GM23338 (cell line): ENCODE measurements around the gene DAZAP1. TPM values are rescaled to one million over a fixed set of nuclear protein-coding genes. Genes with fewer than 3 reads are reported as not detected.

Experiments used
- ATAC-seq: fragments of 200-7000 bp; cut with Tn5 transposase; 3 replicates; pipeline ENCODE4 v1.9.1; 2020
- DNase-seq: peaks from one replicate; pipeline ENCODE4 v3.0.0-alpha.2; 2015; ENCODE audit warnings: low spot score
- H2AFZ ChIP-seq: fragments of 200-600 bp; sonication (generic); 2 replicates; pipeline ENCODE4 v1.8.0; 2016; ENCODE audit warnings: antibody characterized with exemption, mild to moderate bottlenecking, moderate library complexity
- H3F3A ChIP-seq: fragments of 200-600 bp; sonication (generic); replicated peaks from 2 replicates; pipeline ENCODE4 v1.8.0; 2017; ENCODE audit warnings: antibody characterized with exemption, mixed run types, low read depth
- H3K27ac ChIP-seq: fragments of 200-600 bp; sonication (generic); 2 replicates; pipeline ENCODE4 v1.6.1; 2016; ENCODE audit warnings: low read depth
- H3K27me3 ChIP-seq: fragments of 200-600 bp; sonication (generic); 2 replicates; pipeline ENCODE4 v1.8.0; 2016; ENCODE audit warnings: mild to moderate bottlenecking, mixed run types, moderate library complexity; ENCODE audit not compliant: insufficient read depth
- H3K36me3 ChIP-seq: fragments of 200-600 bp; sonication (generic); 2 replicates; pipeline ENCODE4 v1.8.0; 2016; ENCODE audit warnings: mild to moderate bottlenecking; ENCODE audit not compliant: insufficient read depth
- H3K4me1 ChIP-seq: fragments of 200-600 bp; sonication (generic); 2 replicates; pipeline ENCODE4 v1.8.0; 2016; ENCODE audit warnings: mild to moderate bottlenecking, moderate library complexity; ENCODE audit not compliant: insufficient read depth
- H3K4me2 ChIP-seq: fragments of 200-600 bp; sonication (generic); 2 replicates; pipeline ENCODE4 v1.7.1; 2017; ENCODE audit warnings: mixed run types
- H3K4me3 ChIP-seq: fragments of 200-600 bp; sonication (generic); 2 replicates; pipeline ENCODE4 v1.6.1; 2016; ENCODE audit warnings: mixed run types
- H3K79me2 ChIP-seq: fragments of 200-600 bp; sonication (generic); replicated peaks from 2 replicates; pipeline ENCODE4 v1.8.0; 2017; ENCODE audit warnings: mild to moderate bottlenecking; ENCODE audit not compliant: insufficient read depth
- H3K9me2 ChIP-seq: fragments of 200-600 bp; sonication (generic); 2 replicates; pipeline ENCODE4 v1.8.0; 2017; ENCODE audit not compliant: insufficient read depth
- H4K20me1 ChIP-seq: fragments of 200-600 bp; sonication (generic); replicated peaks from 2 replicates; pipeline ENCODE4 v1.8.0; 2017; ENCODE audit warnings: mild to moderate bottlenecking; ENCODE audit not compliant: insufficient read depth
- H3K27ac Mint-ChIP-seq: 2 replicates; pipeline ENCODE4 v1.8.0; 2020; ENCODE audit warnings: inconsistent platforms, mild to moderate bottlenecking, moderate library complexity, mixed read lengths
- H3K27me3 Mint-ChIP-seq: 3 replicates; pipeline ENCODE4 v1.8.0; 2022; ENCODE audit warnings: low read depth, mild to moderate bottlenecking, moderate library complexity, mixed read lengths, inconsistent platforms; ENCODE audit not compliant: insufficient read depth, poor library complexity
- H3K36me3 Mint-ChIP-seq: 3 replicates; pipeline ENCODE4 v1.8.0; 2021; ENCODE audit warnings: low read depth, mild to moderate bottlenecking, inconsistent platforms, moderate library complexity, mixed read lengths
- H3K4me1 Mint-ChIP-seq: 3 replicates; pipeline ENCODE4 v1.8.0; 2020; ENCODE audit warnings: mild to moderate bottlenecking, inconsistent platforms, mixed read lengths
- H3K4me3 Mint-ChIP-seq: 3 replicates; pipeline ENCODE4 v1.8.0; 2021; ENCODE audit warnings: moderate library complexity, mild to moderate bottlenecking, inconsistent platforms, mixed read lengths
- H3K9me3 Mint-ChIP-seq: 3 replicates; pipeline ENCODE4 v1.8.0; 2020; ENCODE audit warnings: moderate library complexity, mild to moderate bottlenecking, inconsistent platforms, mixed read lengths
- CREB1 ChIP-seq: fragments of 250-450 bp; sonication (Bioruptor Pico); IDR thresholded peaks from 2 replicates; pipeline ENCODE4 v1.5.0; 2020; ENCODE audit warnings: low read depth, mild to moderate bottlenecking, moderate library complexity
- ETS1 ChIP-seq: IDR thresholded peaks from 2 replicates; pipeline ENCODE4 v1.6.1; 2016; ENCODE audit warnings: antibody characterized with exemption
- EZH2 ChIP-seq: fragments of 200-600 bp; sonication (generic); IDR thresholded peaks from one replicate; pipeline ENCODE4 v1.8.0; 2017; ENCODE audit warnings: antibody characterized with exemption, mild to moderate bottlenecking, low read depth; ENCODE audit not compliant: unreplicated experiment
- EZH2phosphoT487 ChIP-seq: fragments of 200-600 bp; sonication (generic); IDR thresholded peaks from one replicate; pipeline ENCODE4 v1.8.1; 2018; ENCODE audit warnings: antibody characterized with exemption; ENCODE audit not compliant: unreplicated experiment
- JUNB ChIP-seq: IDR thresholded peaks from one replicate; pipeline ENCODE4 v1.6.1; 2016; ENCODE audit warnings: antibody characterized with exemption; ENCODE audit not compliant: unreplicated experiment
- POLR2AphosphoS5 ChIP-seq: IDR thresholded peaks from 2 replicates; pipeline ENCODE4 v1.6.1; 2016; ENCODE audit warnings: antibody characterized with exemption, low read depth
- ZNF114 ChIP-seq: fragments of 250-450 bp; sonication (Bioruptor Pico); IDR thresholded peaks from 2 replicates; pipeline ENCODE4 v1.5.0; 2020; ENCODE audit warnings: mild to moderate bottlenecking, moderate library complexity
- ZNF331 ChIP-seq: fragments of 250-450 bp; sonication (Bioruptor Pico); IDR thresholded peaks from 2 replicates; pipeline ENCODE4 v1.5.0; 2020; ENCODE audit warnings: low read depth, mild to moderate bottlenecking, moderate library complexity
- ZNF462 ChIP-seq: fragments of 250-450 bp; sonication (Bioruptor Pico); IDR thresholded peaks from 2 replicates; pipeline ENCODE4 v1.5.0; 2020; ENCODE audit warnings: mild to moderate bottlenecking, moderate library complexity
- polyA plus RNA-seq: library from polyadenylated mRNA; unstranded; fragments of >200 nt; fragmentation: Nextera tagmentation; extraction: Ambion mirVana; gene quantifications from 2 replicates; pipeline ENCODE4 v1.2.1, GENCODE V29; 2016
- total RNA-seq: library from RNA; depleted of rRNA; stranded (reverse); fragments of >200 nt; shearing (Covaris generic); gene quantifications from 2 replicates; pipeline ENCODE4 v1.2.3, GENCODE V29; 2014
- TF ChIP-seq, protein P1 (sequence below), 2 experiments: fragments of 200-600 bp in 1 of 2; sonication (generic) in 1 of 2; conservative IDR thresholded peaks; 2 replicates each; pipeline versions ENCODE4 v1.5.1 to v1.6.1; 2016 to 2017; ENCODE audit warnings: antibody characterized with exemption in 2 of 2, low read depth in 2 of 2, mild to moderate bottlenecking in 2 of 2, moderate library complexity in 1 of 2

Gene DAZAP1
- total and polyA plus RNA-seq, 2 experiments from 2014 or later = 44.1 to 194 TPM

- ATAC-seq (no peak), DNase-seq (no peak)
- no peaks in the 10 kb centered on the region for H3K9me2 ChIP-seq
- peak overlapping the region; percentile 26; the same call in 1 of the 2 replicates for H3K27ac ChIP-seq
- H3K4me3 ChIP-seq = no peak overlapping the region
- H4K20me1 ChIP-seq = peaks cover 56% of the 10 kb centered on the region
- peak overlapping the region; percentile 81 for H3K27ac Mint-ChIP-seq
- peaks cover 32% of the 10 kb centered on the region for H3K27me3 Mint-ChIP-seq
- no peaks in the 10 kb centered on the region; the same call in 1 of the 2 replicates for H3K36me3 ChIP-seq
- H3K79me2 ChIP-seq = peaks cover 87% of the 10 kb centered on the region
- H3K4me1 ChIP-seq = peaks cover 33% of the 10 kb centered on the region
- no peak for TF ChIP-seq CREB1 (CRISPR knock-in tag)
- TF ChIP-seq ZNF114 (CRISPR knock-in tag) = no peak
- TF ChIP-seq, protein P1, sequence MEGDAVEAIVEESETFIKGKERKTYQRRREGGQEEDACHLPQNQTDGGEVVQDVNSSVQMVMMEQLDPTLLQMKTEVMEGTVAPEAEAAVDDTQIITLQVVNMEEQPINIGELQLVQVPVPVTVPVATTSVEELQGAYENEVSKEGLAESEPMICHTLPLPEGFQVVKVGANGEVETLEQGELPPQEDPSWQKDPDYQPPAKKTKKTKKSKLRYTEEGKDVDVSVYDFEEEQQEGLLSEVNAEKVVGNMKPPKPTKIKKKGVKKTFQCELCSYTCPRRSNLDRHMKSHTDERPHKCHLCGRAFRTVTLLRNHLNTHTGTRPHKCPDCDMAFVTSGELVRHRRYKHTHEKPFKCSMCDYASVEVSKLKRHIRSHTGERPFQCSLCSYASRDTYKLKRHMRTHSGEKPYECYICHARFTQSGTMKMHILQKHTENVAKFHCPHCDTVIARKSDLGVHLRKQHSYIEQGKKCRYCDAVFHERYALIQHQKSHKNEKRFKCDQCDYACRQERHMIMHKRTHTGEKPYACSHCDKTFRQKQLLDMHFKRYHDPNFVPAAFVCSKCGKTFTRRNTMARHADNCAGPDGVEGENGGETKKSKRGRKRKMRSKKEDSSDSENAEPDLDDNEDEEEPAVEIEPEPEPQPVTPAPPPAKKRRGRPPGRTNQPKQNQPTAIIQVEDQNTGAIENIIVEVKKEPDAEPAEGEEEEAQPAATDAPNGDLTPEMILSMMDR (conservative IDR thresholded peaks at IDR 0.05; ENCODE audit: low read depth in 2 of 2) = no peak
- no peak for TF ChIP-seq POLR2AphosphoS5
- TF ChIP-seq EZH2phosphoT487 = no peak
- no peak for TF ChIP-seq EZH2
- no peak for TF ChIP-seq JUNB
- peaks cover 52% of the 10 kb centered on the region for H3K4me1 Mint-ChIP-seq
- H3K4me2 ChIP-seq = peak overlapping the region; percentile 96; the same call in 1 of the 2 replicates
- H3F3A ChIP-seq = peaks cover 6% of the 10 kb centered on the region
- H3K9me3 Mint-ChIP-seq = no peaks in the 10 kb centered on the region
- H3K36me3 Mint-ChIP-seq = peaks cover 34% of the 10 kb centered on the region
- H3K27me3 ChIP-seq = no peaks in the 10 kb centered on the region
- no peak overlapping the region for H2AFZ ChIP-seq
- peak overlapping the region; percentile 95; the same call in 2 of the 3 replicates for H3K4me3 Mint-ChIP-seq
Observed at GRCh38 chr19:1411255-1412191, 4.1 kb downstream of the DAZAP1 start.

DNA sequence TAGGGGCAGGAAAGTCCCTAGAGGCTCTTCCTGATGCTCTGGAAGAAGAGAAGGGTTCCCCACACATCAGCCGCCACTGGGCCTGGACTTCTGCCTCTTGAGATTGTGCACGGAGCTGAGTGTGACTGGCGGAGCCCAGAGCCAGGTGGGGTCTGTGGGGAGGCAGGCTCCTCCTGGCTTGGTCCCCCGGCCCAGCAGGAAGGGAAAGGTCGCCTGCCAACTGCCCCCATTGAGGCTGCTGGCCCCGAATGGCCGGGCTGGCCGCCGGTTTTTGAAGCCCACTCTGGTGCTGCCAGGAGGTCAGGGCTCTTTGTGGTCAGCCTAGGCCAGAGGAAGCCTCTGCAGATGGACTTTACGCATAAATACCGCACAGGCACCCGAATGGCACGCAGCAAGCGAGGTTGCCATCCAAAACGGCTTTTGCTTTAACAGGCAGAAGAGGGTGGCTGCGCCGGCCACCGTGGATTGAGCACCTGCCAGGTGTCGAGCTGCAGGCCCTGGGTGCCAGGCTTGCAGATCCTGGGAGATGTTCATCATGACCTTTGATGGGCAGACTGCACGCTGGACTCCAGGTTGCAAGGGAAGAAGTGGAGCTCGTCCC lies 5.0 kb downstream of the DAZAP1 start:
- no peaks in the 10 kb centered on the region for H3K9me3 Mint-ChIP-seq
- Histone ChIP-seq H3K4me1 (peaks cover 38% of the 10 kb centered on the region), H2AFZ (no peak overlapping the region), H3K4me2 (no peak overlapping the region), H3F3A (peaks cover 8% of the 10 kb centered on the region), H3K27me3 (no peaks in the 10 kb centered on the region), H4K20me1 (peaks cover 65% of the 10 kb centered on the region), H3K9me2 (no peaks in the 10 kb centered on the region), H3K4me3 (no peak overlapping the region), H3K36me3 (no peaks in the 10 kb centered on the region; the same call in 1 of the 2 replicates), H3K27ac (peak overlapping the region; percentile 26; the same call in 1 of the 2 replicates), H3K79me2 (peaks cover 96% of the 10 kb centered on the region)
- DNase-seq (no peak), ATAC-seq (no peak)
- peaks cover 37% of the 10 kb centered on the region for H3K36me3 Mint-ChIP-seq
- peaks cover 32% of the 10 kb centered on the region for H3K27me3 Mint-ChIP-seq
- no peak overlapping the region for H3K4me3 Mint-ChIP-seq
- peaks cover 59% of the 10 kb centered on the region for H3K4me1 Mint-ChIP-seq
- H3K27ac Mint-ChIP-seq = no peak overlapping the region
- TF ChIP-seq ZNF114 (CRISPR knock-in tag) (no peak), JUNB (no peak), ZNF331 (CRISPR knock-in tag) (no peak), ZNF462 (CRISPR knock-in tag) (no peak), EZH2phosphoT487 (no peak), ETS1 (no peak), CREB1 (CRISPR knock-in tag) (no peak)
